ENCODE measurements around the gene DPRX.

DNA sequence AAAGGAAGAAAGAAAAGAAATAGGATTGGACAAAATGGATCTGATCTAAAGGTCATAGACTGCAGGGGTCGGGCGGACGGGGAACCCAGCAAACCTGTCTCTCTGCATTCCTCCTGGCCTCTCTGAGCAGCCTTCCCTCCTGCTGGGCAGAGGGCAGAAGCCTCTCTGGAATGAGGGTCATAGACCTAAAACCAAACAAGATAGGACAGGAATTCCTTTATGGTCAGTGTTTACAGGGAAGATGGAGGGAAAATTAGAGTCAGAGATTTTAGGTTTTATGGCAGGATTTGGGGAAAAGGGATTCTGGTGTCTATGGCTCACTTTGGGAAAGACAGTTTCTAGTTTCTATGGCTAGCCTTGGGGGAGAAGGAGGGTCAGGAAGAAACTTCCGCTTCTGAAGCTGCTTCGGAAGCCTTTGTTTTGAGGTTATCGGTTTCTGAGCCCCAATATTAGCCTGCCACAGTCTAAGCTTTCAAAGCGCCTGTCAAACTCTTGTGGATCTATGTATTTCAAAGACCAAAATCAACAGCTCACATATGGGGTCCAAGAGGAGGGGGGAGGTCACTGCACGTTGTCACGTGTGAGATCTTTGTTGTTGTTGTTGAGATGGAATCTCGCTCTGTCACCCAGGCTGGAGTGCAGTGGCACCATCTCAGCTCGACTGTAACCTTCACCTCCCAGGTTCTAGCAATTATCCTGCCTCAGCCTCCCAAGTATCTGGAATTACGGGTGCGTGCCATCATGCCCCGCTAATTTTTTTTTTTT, 18.9 kb upstream of the DPRX start:
- TF ChIP-seq, protein P1, sequence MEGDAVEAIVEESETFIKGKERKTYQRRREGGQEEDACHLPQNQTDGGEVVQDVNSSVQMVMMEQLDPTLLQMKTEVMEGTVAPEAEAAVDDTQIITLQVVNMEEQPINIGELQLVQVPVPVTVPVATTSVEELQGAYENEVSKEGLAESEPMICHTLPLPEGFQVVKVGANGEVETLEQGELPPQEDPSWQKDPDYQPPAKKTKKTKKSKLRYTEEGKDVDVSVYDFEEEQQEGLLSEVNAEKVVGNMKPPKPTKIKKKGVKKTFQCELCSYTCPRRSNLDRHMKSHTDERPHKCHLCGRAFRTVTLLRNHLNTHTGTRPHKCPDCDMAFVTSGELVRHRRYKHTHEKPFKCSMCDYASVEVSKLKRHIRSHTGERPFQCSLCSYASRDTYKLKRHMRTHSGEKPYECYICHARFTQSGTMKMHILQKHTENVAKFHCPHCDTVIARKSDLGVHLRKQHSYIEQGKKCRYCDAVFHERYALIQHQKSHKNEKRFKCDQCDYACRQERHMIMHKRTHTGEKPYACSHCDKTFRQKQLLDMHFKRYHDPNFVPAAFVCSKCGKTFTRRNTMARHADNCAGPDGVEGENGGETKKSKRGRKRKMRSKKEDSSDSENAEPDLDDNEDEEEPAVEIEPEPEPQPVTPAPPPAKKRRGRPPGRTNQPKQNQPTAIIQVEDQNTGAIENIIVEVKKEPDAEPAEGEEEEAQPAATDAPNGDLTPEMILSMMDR (IDR thresholded peaks at IDR 0.05), result no peak
- TF ChIP-seq POLR2A (IDR thresholded peaks at IDR 0.05) (no peak), POLR2AphosphoS5 (IDR thresholded peaks at IDR 0.05; ENCODE audit: insufficient read depth in 1 of 2, low read depth in 1 of 2) (no peak)

Data from vagina (tissue), 2 donors.